T-helper 2 cell treated with Interferon-gamma antibody and Interleukin-4, amounts not matched to agents 100 ng/mL and 5 ng/mL, for 36 hours (primary cell): ENCODE data around the gene WWOX. TPM values are rescaled to one million over a fixed set of nuclear protein-coding genes. Genes with fewer than 3 reads are reported as not detected.

Experiments used
- intact Hi-C: fragments of 100-400 bp; cut with micrococcal nuclease; formaldehyde crosslinking; loops from one replicate; pipeline ENCODE4 v1.15.1; 2023
- total RNA-seq: library from RNA; stranded (reverse); gene quantifications from 2 replicates; pipeline ENCODE4 v1.2.3, GENCODE V29; 2022

WWOX gene
- total RNA-seq, 1 donor from 2014 or later, result 26.3 TPM

GRCh38 chr16:78460428-78460827 is 361.0 kb downstream of the WWOX start:
- intact Hi-C loops, result no loop called here

DNA sequence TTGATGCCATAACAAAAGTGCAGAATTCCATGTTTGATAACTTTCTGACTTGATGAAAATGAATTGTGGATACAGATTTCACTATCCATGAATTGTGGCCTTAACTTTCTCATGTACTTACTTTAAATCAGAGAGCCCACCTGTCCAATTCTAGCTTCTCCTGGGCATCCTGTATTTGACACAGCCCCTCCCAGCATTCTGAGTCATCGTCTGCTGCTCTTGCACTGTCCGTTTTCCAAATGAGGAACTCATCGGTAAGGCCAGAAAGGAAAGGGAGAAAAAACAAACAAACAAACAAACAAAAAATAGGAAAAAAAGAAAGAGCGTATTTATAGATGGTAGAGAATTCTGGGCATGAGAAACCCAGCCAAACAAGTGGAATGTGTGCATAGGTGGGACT is 361.6 kb downstream of the WWOX start:
- intact Hi-C loops, result no loop called here

GRCh38 chr16:78461496-78462287 is 362.2 kb downstream of the WWOX start:
- intact Hi-C loops, result no loop called here

DNA sequence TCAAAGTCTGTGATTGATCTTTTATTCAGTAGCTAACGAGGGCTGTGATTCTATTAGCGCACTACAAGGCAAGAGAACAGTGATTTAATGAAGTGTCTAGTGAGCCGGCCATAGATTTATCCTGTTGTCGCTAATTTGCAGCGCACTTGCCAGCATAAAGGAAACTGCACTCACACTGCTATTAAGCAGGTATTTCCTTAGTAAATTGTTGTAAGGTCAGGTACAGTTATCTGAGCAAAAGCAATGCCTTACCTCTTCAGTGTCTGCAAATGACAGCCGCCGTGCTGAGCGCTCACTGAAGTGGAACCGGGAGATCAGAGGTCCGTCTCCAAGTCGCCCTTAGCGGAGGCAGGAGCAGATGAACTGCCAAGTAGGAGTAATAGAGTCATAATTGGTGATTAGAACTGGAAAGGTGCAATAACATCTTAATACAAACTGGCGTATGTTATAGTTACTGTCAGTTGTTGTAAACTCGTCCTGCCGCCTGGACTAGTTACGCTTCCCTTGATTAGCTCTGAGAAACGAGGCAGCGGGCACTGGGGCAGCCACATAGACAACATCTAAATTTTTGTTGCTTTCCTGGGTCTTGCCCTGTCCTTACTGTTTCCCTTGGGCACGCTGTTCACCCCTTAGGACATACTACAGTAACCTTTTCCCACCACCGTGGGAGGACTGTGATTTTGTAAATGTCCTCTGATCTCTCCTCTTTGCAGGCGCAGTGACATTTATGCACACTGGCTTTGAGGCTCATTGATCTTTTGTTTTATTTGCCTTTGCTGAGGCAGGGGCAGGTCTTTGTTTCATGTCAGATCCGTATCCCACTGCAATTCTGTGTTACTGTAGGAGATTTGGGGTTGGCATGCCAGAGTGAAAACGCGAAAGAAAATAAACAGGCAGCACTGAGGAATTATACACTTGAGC is 363.1 kb downstream of the WWOX start:
- intact Hi-C loops, result no loop called here

DNA sequence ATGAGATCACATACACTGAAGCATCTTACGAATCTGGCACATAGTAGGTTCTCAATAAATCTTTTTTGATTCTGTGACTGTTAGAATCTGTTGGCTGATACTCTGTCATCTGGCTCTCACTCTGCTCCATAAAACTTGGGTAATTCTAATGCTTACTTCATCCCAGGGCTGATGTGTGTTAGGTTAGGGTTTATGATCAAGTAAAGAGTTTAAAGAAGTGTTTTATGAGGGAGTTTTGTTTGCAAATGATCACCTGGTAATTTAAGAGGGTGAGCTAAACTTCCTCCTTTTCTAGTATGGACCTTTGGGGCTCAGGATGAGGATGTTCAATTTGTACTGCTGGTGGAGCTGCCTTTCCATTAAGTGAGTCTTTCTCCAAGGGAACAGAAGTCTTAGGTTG is 364.1 kb downstream of the WWOX start:
- intact Hi-C loops, result no loop called here

- intact Hi-C loops, result no loop called here
Observed at GRCh38 chr16:78464833-78465232, 365.4 kb downstream of the WWOX start.

GRCh38 chr16:78465730-78466129 is 366.3 kb downstream of the WWOX start:
- intact Hi-C loops, result no loop called here

- intact Hi-C loops, result no loop called here
Observed at GRCh38 chr16:78469787-78470186, 370.3 kb downstream of the WWOX start.

GRCh38 chr16:78473031-78473699 is 373.7 kb downstream of the WWOX start:
- intact Hi-C loops, result no loop called here

DNA sequence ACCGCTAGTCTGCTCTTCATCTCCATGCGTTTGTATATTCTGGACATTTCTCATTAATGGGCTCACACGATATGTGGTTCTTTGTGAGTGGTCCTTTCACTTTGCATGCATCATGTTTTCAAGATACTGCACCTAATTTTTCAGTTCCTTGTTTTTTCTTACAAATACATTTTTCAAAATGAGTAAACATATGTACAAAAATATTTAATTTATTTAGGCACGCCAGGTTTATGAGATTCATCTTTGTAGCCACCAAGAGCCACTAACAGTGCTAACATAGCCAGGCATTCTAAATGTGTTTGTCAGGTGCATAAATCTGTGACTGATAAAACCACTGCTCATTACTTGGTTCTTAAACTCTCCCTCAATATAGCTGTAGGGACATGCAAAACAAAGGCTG is 375.3 kb downstream of the WWOX start:
- intact Hi-C loops, result no loop called here

DNA sequence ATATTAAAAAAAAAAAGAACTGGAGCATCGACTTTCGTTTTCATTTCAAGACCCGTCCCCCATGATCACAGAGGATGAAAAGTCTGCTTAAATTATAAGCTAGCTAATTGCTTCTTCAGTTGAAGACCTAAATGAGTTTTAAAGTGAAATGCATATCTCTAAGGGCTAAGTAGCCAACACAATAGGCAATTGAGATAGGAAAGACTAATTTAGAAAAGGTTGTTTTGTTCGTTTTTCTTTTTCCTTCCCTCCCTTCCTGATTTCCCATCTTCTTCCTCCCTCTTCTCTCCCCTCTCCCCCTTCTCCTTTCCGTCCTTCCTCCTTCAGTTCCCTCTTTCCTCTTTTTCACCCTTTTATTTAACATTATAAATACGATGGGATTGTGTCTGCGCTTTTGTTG is 377.2 kb downstream of the WWOX start:
- intact Hi-C loops, result no loop called here

- intact Hi-C loops, result no loop called here
Observed at GRCh38 chr16:78478267-78478861, 378.9 kb downstream of the WWOX start.

DNA sequence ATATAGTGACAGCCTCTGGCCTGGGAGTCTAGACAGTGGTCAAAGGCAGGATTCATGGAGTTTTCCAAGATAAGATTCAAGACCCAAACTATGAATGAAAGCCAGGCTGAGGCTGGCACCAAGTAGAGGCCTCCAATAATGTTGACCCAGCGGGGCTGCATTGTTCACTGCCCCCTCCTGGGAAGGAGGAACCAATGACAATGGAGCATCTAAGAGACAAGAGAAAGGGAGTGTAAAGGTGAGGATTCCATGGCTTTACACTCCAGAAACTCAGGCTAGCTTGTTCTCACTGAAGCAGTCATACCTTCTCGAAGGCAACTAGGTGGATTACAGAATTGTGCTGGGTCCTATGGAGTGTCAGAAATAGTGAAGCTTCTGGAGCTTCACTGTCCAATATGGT is 380.3 kb downstream of the WWOX start:
- intact Hi-C loops, result no loop called here

DNA sequence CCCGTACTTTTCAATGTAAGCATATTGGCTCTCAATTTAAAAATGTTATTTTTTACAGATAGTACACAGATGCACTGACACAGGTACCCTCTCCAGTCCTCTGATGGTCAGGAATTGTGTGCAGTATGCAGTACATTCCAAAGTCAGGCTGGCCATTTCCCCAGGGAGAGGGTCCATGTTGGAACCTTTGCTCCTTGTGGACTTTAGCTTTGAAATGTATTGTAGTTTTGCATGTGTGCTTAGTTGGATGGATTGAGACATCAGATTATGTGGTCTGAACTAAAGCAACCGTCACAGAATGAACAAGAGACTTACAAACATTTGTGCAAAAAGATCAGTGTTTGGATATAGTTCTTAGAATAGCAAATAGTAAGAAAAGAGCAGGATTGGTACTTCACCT is 381.1 kb downstream of the WWOX start:
- intact Hi-C loops, result no loop called here

- intact Hi-C loops, result no loop called here
Observed at GRCh38 chr16:78483124-78483992, 383.9 kb downstream of the WWOX start.

- intact Hi-C loops, result no loop called here
Observed at GRCh38 chr16:78484509-78485058, 385.1 kb downstream of the WWOX start.

GRCh38 chr16:78485188-78485916 is 385.9 kb downstream of the WWOX start:
- intact Hi-C loops, result no loop called here

DNA sequence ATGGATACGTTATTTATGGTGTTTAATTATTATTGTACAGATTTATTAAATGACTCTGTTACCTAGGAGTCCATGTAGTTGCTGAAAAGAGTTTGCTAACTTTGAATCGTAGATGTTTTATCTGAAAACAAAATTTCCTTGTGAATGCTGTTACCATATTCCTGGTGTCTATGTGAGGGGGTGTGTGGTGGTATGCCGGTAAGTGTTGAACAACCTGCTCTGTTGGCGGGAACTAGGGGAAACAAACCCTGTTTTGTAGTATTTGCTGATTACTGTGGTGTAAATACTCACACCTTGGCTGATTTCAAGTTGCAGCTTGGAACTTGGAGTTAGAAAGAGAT is 386.4 kb downstream of the WWOX start:
- intact Hi-C loops, result no loop called here

GRCh38 chr16:78487471-78487870 is 388.0 kb downstream of the WWOX start:
- intact Hi-C loops, result no loop called here

GRCh38 chr16:78489072-78489471 is 389.6 kb downstream of the WWOX start:
- intact Hi-C loops, result no loop called here
